HFFc6 (cell line): ENCODE data around the gene APOOL. TPM values are rescaled to one million over a fixed set of nuclear protein-coding genes. Genes with fewer than 3 reads are reported as not detected.

Experiments used
- DNase-seq: peaks from one replicate; pipeline ENCODE4 v3.0.0-alpha.2; 2018
- H3K27ac Mint-ChIP-seq: 2 replicates; pipeline ENCODE4 v1.8.0; 2020; ENCODE audit warnings: mild to moderate bottlenecking, mixed read lengths
- H3K27me3 Mint-ChIP-seq: 2 replicates; pipeline ENCODE4 v1.8.0; 2021; ENCODE audit warnings: mild to moderate bottlenecking, moderate library complexity, mixed read lengths; ENCODE audit not compliant: insufficient read depth
- H3K36me3 Mint-ChIP-seq: 2 replicates; pipeline ENCODE4 v1.8.0; 2021; ENCODE audit warnings: low read depth, mixed read lengths
- H3K4me1 Mint-ChIP-seq: 2 replicates; pipeline ENCODE4 v1.8.0; 2020; ENCODE audit warnings: low read depth, mixed read lengths
- H3K4me3 Mint-ChIP-seq: 2 replicates; pipeline ENCODE4 v1.8.0; 2020; ENCODE audit warnings: mild to moderate bottlenecking, moderate library complexity, mixed read lengths
- H3K9me3 Mint-ChIP-seq: 2 replicates; pipeline ENCODE4 v1.8.0; 2020; ENCODE audit warnings: mild to moderate bottlenecking, mixed read lengths
- CTCF ChIP-seq: fragments of 200-600 bp; sonication (generic); IDR thresholded peaks from 2 replicates; pipeline ENCODE4 v1.5.0; 2021; ENCODE audit warnings: antibody characterized with exemption, mild to moderate bottlenecking
- total RNA-seq, 6 experiments: library from RNA; stranded (reverse); fragmentation: NEBNext Ultra II Directional; extraction: Animal tissue kit (Norgen Biotek cat#: 25700); gene quantifications; 2 replicates in 1 of 6; 3 replicates in 5 of 6; pipeline ENCODE4 v1.2.3, GENCODE V29; 2021

The APOOL gene
- total RNA-seq, 6 experiments from 2014 or later, result 21.3 to 28.4 (median 25.3) TPM

DNA sequence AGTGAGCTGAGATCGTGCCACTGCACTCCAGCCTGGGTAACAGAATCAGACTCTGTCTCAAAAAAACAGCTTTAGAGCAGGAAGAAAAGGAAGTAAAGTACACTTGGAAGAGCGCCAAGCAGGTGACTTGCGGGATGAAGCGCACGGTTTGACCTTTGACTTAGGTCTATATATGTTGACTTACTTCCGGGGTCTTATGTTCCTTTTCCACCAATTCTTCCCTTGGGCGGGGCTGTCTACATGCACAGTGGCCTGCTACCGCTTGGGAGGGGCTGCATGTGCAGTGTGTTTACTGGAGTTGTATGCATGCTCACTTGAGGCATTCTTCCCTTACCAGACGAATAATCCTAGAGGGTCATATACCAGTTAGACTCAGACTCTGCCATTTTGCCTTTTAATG lies 108.6 kb downstream of the APOOL start:
- Mint-ChIP-seq H3K4me3 (no peak overlapping the region), H3K27ac (no peak overlapping the region), H3K9me3 (no peaks in the 10 kb centered on the region), H3K27me3 (no peaks in the 10 kb centered on the region; the same call in 1 of the 2 replicates), H3K36me3 (no peaks in the 10 kb centered on the region), H3K4me1 (no peaks in the 10 kb centered on the region)
- no peak for DNase-seq
- no peak for TF ChIP-seq CTCF

GRCh38 chrX:85113746-85114145 lies 110.1 kb downstream of the APOOL start:
- Mint-ChIP-seq H3K27me3 (no peaks in the 10 kb centered on the region; the same call in 1 of the 2 replicates), H3K9me3 (no peaks in the 10 kb centered on the region), H3K4me1 (no peaks in the 10 kb centered on the region), H3K4me3 (no peak overlapping the region), H3K27ac (no peak overlapping the region), H3K36me3 (no peaks in the 10 kb centered on the region)
- no peak for DNase-seq
- TF ChIP-seq CTCF, result no peak

DNA sequence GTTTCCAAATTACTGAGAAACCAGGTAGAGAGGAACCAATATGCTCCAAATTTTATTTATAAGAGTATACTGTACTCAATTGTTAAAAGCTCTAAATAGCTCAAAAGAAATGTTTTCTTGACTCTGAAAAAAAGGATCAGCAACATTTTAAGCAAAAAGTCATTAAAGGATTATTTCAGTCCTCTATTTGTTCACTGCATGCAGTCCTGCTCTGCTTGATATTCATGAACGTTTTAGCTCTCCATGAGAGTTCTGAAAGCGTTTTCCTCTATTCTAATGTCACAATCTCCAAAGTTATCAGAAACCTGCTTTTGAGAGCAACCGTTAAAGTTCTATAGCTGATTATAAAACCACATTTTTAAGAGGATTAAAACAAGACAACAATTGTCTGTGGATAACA lies 110.5 kb downstream of the APOOL start:
- Mint-ChIP-seq H3K9me3 (no peaks in the 10 kb centered on the region), H3K4me3 (no peak overlapping the region), H3K27ac (no peak overlapping the region), H3K4me1 (no peaks in the 10 kb centered on the region), H3K27me3 (no peaks in the 10 kb centered on the region), H3K36me3 (no peaks in the 10 kb centered on the region)
- DNase-seq, result no peak
- no peak for TF ChIP-seq CTCF

- Mint-ChIP-seq H3K36me3 (no peaks in the 10 kb centered on the region), H3K4me3 (no peak overlapping the region), H3K27ac (no peak overlapping the region), H3K9me3 (no peaks in the 10 kb centered on the region), H3K4me1 (no peaks in the 10 kb centered on the region), H3K27me3 (no peaks in the 10 kb centered on the region)
- TF ChIP-seq CTCF, result peak; percentile 37; the same call in 1 of the 2 replicates
- no peak for DNase-seq
Measured at GRCh38 chrX:85114776-85115175, 111.1 kb downstream of the APOOL start.

GRCh38 chrX:85115252-85115651 lies 111.6 kb downstream of the APOOL start:
- no peak overlapping the region for H3K4me3 Mint-ChIP-seq
- H3K36me3 Mint-ChIP-seq, result no peaks in the 10 kb centered on the region
- no peak for TF ChIP-seq CTCF
- DNase-seq, result no peak
- no peak overlapping the region for H3K27ac Mint-ChIP-seq
- H3K9me3 Mint-ChIP-seq, result no peaks in the 10 kb centered on the region
- no peaks in the 10 kb centered on the region for H3K4me1 Mint-ChIP-seq
- H3K27me3 Mint-ChIP-seq, result no peaks in the 10 kb centered on the region

DNA sequence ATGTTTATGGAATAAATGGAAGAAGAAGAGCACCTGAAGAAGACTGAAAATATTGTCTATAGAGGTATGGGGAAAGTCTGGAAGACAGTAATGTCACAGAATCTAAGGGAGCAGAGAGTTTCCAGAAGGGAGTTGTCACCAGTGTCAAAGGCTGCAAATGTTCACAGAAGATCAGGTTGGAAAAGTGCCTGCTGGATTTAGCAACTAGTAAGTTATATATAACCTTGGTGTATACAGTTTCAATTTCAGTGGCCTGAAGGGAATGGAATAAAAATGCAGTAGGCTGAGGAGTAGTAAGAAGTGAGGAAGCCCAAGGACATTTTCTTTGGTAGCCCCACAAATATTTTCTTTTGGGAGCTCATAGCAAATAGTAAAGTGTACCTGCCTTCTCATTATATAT lies 132.7 kb downstream of the APOOL start:
- H3K27me3 Mint-ChIP-seq, result no peaks in the 10 kb centered on the region
- no peak overlapping the region for H3K27ac Mint-ChIP-seq
- no peak overlapping the region for H3K4me3 Mint-ChIP-seq
- H3K9me3 Mint-ChIP-seq, result no peaks in the 10 kb centered on the region
- DNase-seq, result no peak
- H3K4me1 Mint-ChIP-seq, result no peaks in the 10 kb centered on the region
- no peak for TF ChIP-seq CTCF
- H3K36me3 Mint-ChIP-seq, result no peaks in the 10 kb centered on the region
